ENCODE results near the gene PODN.

DNA sequence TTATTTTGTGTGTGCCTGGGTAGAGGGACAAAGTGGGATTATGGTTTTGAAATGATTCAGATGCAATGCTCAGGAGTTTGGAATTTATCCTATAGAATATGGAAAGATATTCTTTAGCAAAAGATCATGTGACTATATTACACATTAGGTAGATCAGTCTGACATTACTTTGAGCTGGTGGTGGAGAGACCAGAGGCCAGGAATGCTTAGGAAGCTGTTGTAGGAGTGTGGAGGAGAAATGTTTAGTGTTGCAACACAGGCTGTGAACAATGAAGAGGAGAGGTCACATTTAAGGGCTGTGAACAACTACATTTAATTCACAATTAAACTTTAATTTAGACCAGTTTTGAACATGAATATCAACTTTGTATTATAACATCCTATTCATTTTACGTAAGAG is 45.3 kb upstream of the PODN start:
- TF ChIP-seq, protein P1, sequence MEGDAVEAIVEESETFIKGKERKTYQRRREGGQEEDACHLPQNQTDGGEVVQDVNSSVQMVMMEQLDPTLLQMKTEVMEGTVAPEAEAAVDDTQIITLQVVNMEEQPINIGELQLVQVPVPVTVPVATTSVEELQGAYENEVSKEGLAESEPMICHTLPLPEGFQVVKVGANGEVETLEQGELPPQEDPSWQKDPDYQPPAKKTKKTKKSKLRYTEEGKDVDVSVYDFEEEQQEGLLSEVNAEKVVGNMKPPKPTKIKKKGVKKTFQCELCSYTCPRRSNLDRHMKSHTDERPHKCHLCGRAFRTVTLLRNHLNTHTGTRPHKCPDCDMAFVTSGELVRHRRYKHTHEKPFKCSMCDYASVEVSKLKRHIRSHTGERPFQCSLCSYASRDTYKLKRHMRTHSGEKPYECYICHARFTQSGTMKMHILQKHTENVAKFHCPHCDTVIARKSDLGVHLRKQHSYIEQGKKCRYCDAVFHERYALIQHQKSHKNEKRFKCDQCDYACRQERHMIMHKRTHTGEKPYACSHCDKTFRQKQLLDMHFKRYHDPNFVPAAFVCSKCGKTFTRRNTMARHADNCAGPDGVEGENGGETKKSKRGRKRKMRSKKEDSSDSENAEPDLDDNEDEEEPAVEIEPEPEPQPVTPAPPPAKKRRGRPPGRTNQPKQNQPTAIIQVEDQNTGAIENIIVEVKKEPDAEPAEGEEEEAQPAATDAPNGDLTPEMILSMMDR (IDR thresholded peaks at IDR 0.05): no peak
- TF ChIP-seq POLR2A (IDR thresholded peaks at IDR 0.05): no peak
